IMR-90 (cell line): Measurements from ENCODE around the gene TPO. TPM values are rescaled to one million over a fixed set of nuclear protein-coding genes. Genes with fewer than 3 reads are reported as not detected.

Experiments
- ATAC-seq: fragments of 200-7000 bp; cut with Tn5 transposase; 2 replicates; pipeline ENCODE4 v1.9.1; 2020; ENCODE audit warnings: low read depth, mild to moderate bottlenecking, moderate library complexity
- BruUV-seq: library from RNA; stranded (reverse); fragments of 400-500 nt; replicated peaks from 2 replicates; lab custom pipeline; 2021; lab: Mats Ljungman, UMichigan
- CTCF ChIA-PET: fragments of 300-600 bp; formaldehyde crosslinking; extraction: SDS; loops from one replicate; lab custom pipeline; 2021; ENCODE audit warnings: antibody characterized with exemption; lab: Yijun Ruan, JAX
- POLR2A ChIA-PET: fragments of 300-600 bp; sonication (Branson Sonifier 250); formaldehyde crosslinking; loops from one replicate; lab custom pipeline; 2022; ENCODE audit warnings: antibody characterized with exemption; ENCODE audit not compliant: unreplicated experiment; lab: Charles Lee
- DNase-seq: peaks from one replicate; pipeline ENCODE4 v3.0.0; 2013
- H2AFZ ChIP-seq: replicated peaks from 2 replicates; pipeline ENCODE3; 2013; ENCODE audit warnings: low read length, mild to moderate bottlenecking; ENCODE audit not compliant: poor library complexity
- H2AK5ac ChIP-seq: 2 replicates; pipeline ENCODE4 v1.6.1; 2013; ENCODE audit warnings: low read depth, low read length, inconsistent platforms
- H2AK9ac ChIP-seq: replicated peaks from 2 replicates; pipeline ENCODE3; 2013; ENCODE audit warnings: mild to moderate bottlenecking, low read depth, low read length, moderate library complexity; ENCODE audit not compliant: poor library complexity
- H2BK120ac ChIP-seq: 2 replicates; pipeline ENCODE4 v1.6.1; 2013; ENCODE audit warnings: low read depth, low read length, inconsistent platforms
- H2BK15ac ChIP-seq: 3 replicates; pipeline ENCODE4 v1.6.1; 2013; ENCODE audit warnings: low read depth, low read length, inconsistent platforms
- H2BK20ac ChIP-seq: 2 replicates; pipeline ENCODE4 v1.6.1; 2013; ENCODE audit warnings: low read depth, mild to moderate bottlenecking, inconsistent platforms, low read length, moderate library complexity
- H2BK5ac ChIP-seq: 2 replicates; pipeline ENCODE4 v1.6.1; 2013; ENCODE audit warnings: mild to moderate bottlenecking, low read depth, low read length, inconsistent platforms; ENCODE audit not compliant: poor library complexity, severe bottlenecking
- H3K14ac ChIP-seq: replicated peaks from 2 replicates; pipeline ENCODE4 v1.6.1; 2013; ENCODE audit warnings: low read depth, low read length, inconsistent platforms
- H3K18ac ChIP-seq: 2 replicates; pipeline ENCODE4 v1.6.1; 2013; ENCODE audit warnings: low read depth, low read length, control low read depth
- H3K23ac ChIP-seq: 2 replicates; pipeline ENCODE4 v1.6.1; 2013; ENCODE audit warnings: low read depth, low read length, inconsistent platforms
- H3K27ac ChIP-seq: 2 replicates; pipeline ENCODE4 v1.5.1; 2013; ENCODE audit warnings: mild to moderate bottlenecking, control low read depth, low read length; ENCODE audit not compliant: insufficient read depth
- H3K27me3 ChIP-seq: 2 replicates; pipeline ENCODE4 v1.6.1; 2013; ENCODE audit warnings: low read length; ENCODE audit not compliant: control insufficient read depth, insufficient read depth
- H3K36me3 ChIP-seq: 2 replicates; pipeline ENCODE4 v1.6.1; 2013; ENCODE audit warnings: low read length, mixed read lengths; ENCODE audit not compliant: control insufficient read depth, insufficient read depth
- H3K4ac ChIP-seq: 2 replicates; pipeline ENCODE4 v1.6.1; 2013; ENCODE audit warnings: low read depth, low read length, inconsistent platforms
- H3K4me1 ChIP-seq: 2 replicates; pipeline ENCODE4 v1.6.1; 2013; ENCODE audit warnings: low read length, mixed read lengths; ENCODE audit not compliant: control insufficient read depth, insufficient read depth
- H3K4me2 ChIP-seq: 2 replicates; pipeline ENCODE4 v1.6.1; 2013; ENCODE audit warnings: low read depth, mild to moderate bottlenecking, control low read depth, low read length, moderate library complexity
- H3K4me3 ChIP-seq: 2 replicates; pipeline ENCODE4 v1.5.1; 2013; ENCODE audit warnings: low read depth, mild to moderate bottlenecking, control low read depth, low read length, moderate library complexity; ENCODE audit not compliant: insufficient read depth
- H3K56ac ChIP-seq: 2 replicates; pipeline ENCODE4 v1.6.1; 2013; ENCODE audit warnings: low read length, inconsistent platforms; ENCODE audit not compliant: insufficient read depth; ENCODE audit errors: extremely low read depth
- H3K79me1 ChIP-seq, 2 experiments: 2 replicates each; pipeline ENCODE4 v1.6.1; 2013; ENCODE audit warnings: low read length in 2 of 2, inconsistent platforms in 1 of 2, low read depth in 1 of 2
- H3K9ac ChIP-seq: 2 replicates; pipeline ENCODE4 v1.6.1; 2013; ENCODE audit warnings: low read depth, low read length, control low read depth
- H3K9me1 ChIP-seq: 2 replicates; pipeline ENCODE4 v1.6.1; 2013; ENCODE audit warnings: low read length, inconsistent platforms; ENCODE audit not compliant: insufficient read depth
- H3K9me3 ChIP-seq: 2 replicates; pipeline ENCODE4 v1.6.1; 2013; ENCODE audit warnings: low read length; ENCODE audit not compliant: control insufficient read depth, insufficient read depth
- H4K20me1 ChIP-seq: 2 replicates; pipeline ENCODE4 v1.6.1; 2013; ENCODE audit warnings: low read length, inconsistent platforms; ENCODE audit not compliant: insufficient read depth
- H4K5ac ChIP-seq: 2 replicates; pipeline ENCODE4 v1.6.1; 2013; ENCODE audit warnings: mild to moderate bottlenecking, low read depth, low read length, control low read depth
- H4K8ac ChIP-seq, 2 experiments: 2 replicates each; pipeline ENCODE4 v1.6.1; 2013; ENCODE audit warnings: low read depth in 2 of 2, low read length in 2 of 2, control low read depth in 1 of 2, inconsistent platforms in 1 of 2
- H4K91ac ChIP-seq: 2 replicates; pipeline ENCODE4 v1.6.1; 2013; ENCODE audit warnings: low read depth, low read length, inconsistent platforms; ENCODE audit not compliant: insufficient read depth
- CHD1 ChIP-seq: IDR thresholded peaks from 2 replicates; pipeline ENCODE4 v1.6.1; 2012; ENCODE audit warnings: low read depth, low read length, improper control_type of control experiment
- FOS ChIP-seq: fragments of 150-350 bp; IDR thresholded peaks from 2 replicates; pipeline ENCODE4 v1.6.1; 2016; ENCODE audit warnings: low read depth, low read length
- MAFK ChIP-seq: IDR thresholded peaks from 2 replicates; pipeline ENCODE4 v1.6.1; 2012; ENCODE audit warnings: low read depth, low read length, improper control_type of control experiment
- MAZ ChIP-seq: IDR thresholded peaks from 2 replicates; pipeline ENCODE4 v1.6.1; 2012; ENCODE audit warnings: low read depth, mild to moderate bottlenecking, low read length, improper control_type of control experiment, moderate library complexity, borderline replicate concordance
- MXI1 ChIP-seq: IDR thresholded peaks from 2 replicates; pipeline ENCODE4 v1.6.1; 2012; ENCODE audit warnings: low read depth, mild to moderate bottlenecking, low read length, moderate library complexity, borderline replicate concordance
- NFE2L2 ChIP-seq: fragments of 150-350 bp; IDR thresholded peaks from 2 replicates; pipeline ENCODE4 v1.6.1; 2016; ENCODE audit warnings: low read depth, mild to moderate bottlenecking, low read length
- POLR2A ChIP-seq: IDR thresholded peaks from 2 replicates; pipeline ENCODE4 v1.6.1; 2012; ENCODE audit warnings: mild to moderate bottlenecking, low read depth, low read length
- RAD21 ChIP-seq: IDR thresholded peaks from 2 replicates; pipeline ENCODE4 v1.6.1; 2012; ENCODE audit warnings: low read length, improper control_type of control experiment
- RCOR1 ChIP-seq: IDR thresholded peaks from 2 replicates; pipeline ENCODE4 v1.6.1; 2012; ENCODE audit warnings: mild to moderate bottlenecking, low read length, improper control_type of control experiment; ENCODE audit not compliant: insufficient replicate concordance
- RFX5 ChIP-seq: IDR thresholded peaks from 2 replicates; pipeline ENCODE4 v1.8.0; 2012; ENCODE audit warnings: low read depth, mild to moderate bottlenecking, low read length, moderate library complexity
- SMC3 ChIP-seq: fragments of 150-350 bp; IDR thresholded peaks from 2 replicates; pipeline ENCODE4 v1.6.1; 2016; ENCODE audit warnings: low read depth, mild to moderate bottlenecking, antibody characterized with exemption, low read length, moderate library complexity
- WGBS, 2 experiments: methylation state at CpG; one replicate each; pipeline versions ENCODE4 v1.1.5 to v1.1.7; 2013; ENCODE audit warnings: missing lambda C conversion rate in 2 of 2; ENCODE audit not compliant: insufficient read length in 1 of 2; ENCODE audit errors: extremely low coverage in 2 of 2; 5-methylcytosine and 5-hydroxymethylcytosine counted together
- dilution Hi-C: fragments of 300-500 bp; cut with HindIII; formaldehyde crosslinking; loops from one replicate; pipeline ENCODE4 v1.14.3; 2018; ENCODE audit warnings: low sequenced_read_pairs; ENCODE audit not compliant: unreplicated experiment
- in situ Hi-C: fragments of 300-500 bp; cut with MboI; formaldehyde crosslinking; loops from 3 replicates; pipeline ENCODE4 v1.14.3; 2019; ENCODE audit warnings: low sequenced_read_pairs, inconsistent platforms, mixed read lengths
- intact Hi-C: fragments of 100-400 bp; cut with micrococcal nuclease; formaldehyde crosslinking; loops from 2 replicates; pipeline ENCODE4 v1.10.0; 2022
- polyA plus RNA-seq, 3 experiments: library from polyadenylated mRNA; depleted of rRNA; stranded (reverse); fragments of >200 nt; gene quantifications; 2 replicates each; pipeline ENCODE4 v1.2.3, GENCODE V29; 2012; ENCODE audit warnings: low replicate concordance in 1 of 3
- total RNA-seq: library from RNA; depleted of rRNA; stranded (reverse); fragments of >200 nt; gene quantifications from 2 replicates; pipeline ENCODE4 v1.2.3, GENCODE V29; 2012
- TF ChIP-seq, protein P1 (sequence below): fragments of 150-350 bp; IDR thresholded peaks from 2 replicates; pipeline ENCODE4 v1.6.1; 2016; ENCODE audit warnings: low read depth, mild to moderate bottlenecking, low read length, moderate library complexity, borderline replicate concordance
- TF ChIP-seq, protein P2 (sequence below): conservative IDR thresholded peaks from 2 replicates; pipeline ENCODE4 v1.5.1; 2012; ENCODE audit warnings: mild to moderate bottlenecking, low read depth, low read length, improper control_type of control experiment

Gene TPO
- total and polyA plus RNA-seq, 2 of the 4 experiments (the other 2 are of a cell fraction): not detected

GRCh38 chr2:1590596-1591460 lies 177.6 kb downstream of the TPO start (continued):
- no peak for TF ChIP-seq MXI1
- TF ChIP-seq RAD21: no peak
- no peak for TF ChIP-seq POLR2A

DNA sequence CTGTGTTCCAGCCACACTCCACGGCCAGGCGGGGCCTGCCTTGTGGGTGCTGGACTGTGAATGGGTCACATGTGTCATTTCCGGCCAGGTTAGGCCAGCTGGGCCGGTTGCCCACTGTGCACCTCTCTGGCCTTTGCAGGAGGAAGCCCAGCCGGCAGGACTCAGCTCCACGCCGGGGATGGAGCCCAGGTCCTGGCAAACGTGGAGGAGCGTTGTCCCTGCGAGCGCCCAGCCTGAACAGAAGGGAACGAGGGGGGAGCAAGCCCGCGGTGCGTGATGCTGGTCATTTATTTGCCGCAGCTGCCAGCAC lies 178.2 kb downstream of the TPO start:
- in situ Hi-C loops (loop anchor here (25.0 kb wide), 1 partner anchor 171 kb away; no protein-coding TSS in a partner anchor), intact Hi-C loops (no loop called here), dilution Hi-C loops (no loop called here)
- no peak for DNase-seq
- no peak overlapping the region for H4K91ac ChIP-seq
- H3K14ac ChIP-seq: no peak overlapping the region
- H3K27ac ChIP-seq: no peak overlapping the region
- no peak overlapping the region for H3K4me2 ChIP-seq
- ATAC-seq: no peak
- no peak overlapping the region for H3K9ac ChIP-seq
- BruUV-seq: no TSS peak
- H2BK120ac ChIP-seq: peak overlapping the region; percentile 83
- no peak overlapping the region for H2AFZ ChIP-seq
- H2BK20ac ChIP-seq: peak overlapping the region; percentile 75
- H2AK9ac ChIP-seq: peak overlapping the region; percentile 55
- H3K9me1 ChIP-seq: peaks cover 24% of the 10 kb centered on the region
- H3K27me3 ChIP-seq: peaks cover 3% of the 10 kb centered on the region; the same call in 1 of the 2 replicates
- peak overlapping the region; percentile 71; the same call in 1 of the 2 replicates for H2AK5ac ChIP-seq
- no peak overlapping the region for H4K5ac ChIP-seq
- H2BK15ac ChIP-seq: no peak overlapping the region
- no peak overlapping the region for H2BK5ac ChIP-seq
- POLR2A ChIA-PET: no interaction called here
- H3K56ac ChIP-seq: no peak overlapping the region
- 86% methylated on average over 12 of the region's 16 CpGs; no CpG with 5 or more reads in 1 of the 2 experiments for WGBS, 2 experiments
- 0 out of 4 replicates have a peak, but pooled peaks cover 0 to 3% of the 10 kb centered on the region in 2 experiments for H3K79me1 ChIP-seq
- no peak overlapping the region for H3K4me3 ChIP-seq
- H3K18ac ChIP-seq: no peak overlapping the region
- peak overlapping the region in 1 of 2 experiments; percentile 23; a peak in 1 of 4 replicates for H4K8ac ChIP-seq
- CTCF ChIA-PET: no interaction called here
- H3K36me3 ChIP-seq: no peaks in the 10 kb centered on the region
- H3K9me3 ChIP-seq: 0 out of 2 replicates have a peak, but pooled peaks cover 2% of the 10 kb centered on the region
- H4K20me1 ChIP-seq: peaks cover 13% of the 10 kb centered on the region; the same call in 1 of the 2 replicates
- peaks cover 21% of the 10 kb centered on the region for H3K4me1 ChIP-seq
- 0 out of 2 replicates have a peak overlapping the region, but pooled peaks have one; percentile 51 for H3K4ac ChIP-seq
- H3K23ac ChIP-seq: no peak overlapping the region
- TF ChIP-seq MAZ: no peak
- no peak for TF ChIP-seq MXI1
- no peak for TF ChIP-seq CHD1
- no peak for TF ChIP-seq POLR2A
- TF ChIP-seq RFX5: no peak
- TF ChIP-seq SMC3: no peak
- TF ChIP-seq, protein P1, sequence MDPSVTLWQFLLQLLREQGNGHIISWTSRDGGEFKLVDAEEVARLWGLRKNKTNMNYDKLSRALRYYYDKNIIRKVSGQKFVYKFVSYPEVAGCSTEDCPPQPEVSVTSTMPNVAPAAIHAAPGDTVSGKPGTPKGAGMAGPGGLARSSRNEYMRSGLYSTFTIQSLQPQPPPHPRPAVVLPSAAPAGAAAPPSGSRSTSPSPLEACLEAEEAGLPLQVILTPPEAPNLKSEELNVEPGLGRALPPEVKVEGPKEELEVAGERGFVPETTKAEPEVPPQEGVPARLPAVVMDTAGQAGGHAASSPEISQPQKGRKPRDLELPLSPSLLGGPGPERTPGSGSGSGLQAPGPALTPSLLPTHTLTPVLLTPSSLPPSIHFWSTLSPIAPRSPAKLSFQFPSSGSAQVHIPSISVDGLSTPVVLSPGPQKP: no peak
- no peak for TF ChIP-seq FOS
- no peak for TF ChIP-seq RCOR1
- TF ChIP-seq RAD21: no peak
- no peak for TF ChIP-seq NFE2L2
- no peak for TF ChIP-seq MAFK
- TF ChIP-seq, protein P2, sequence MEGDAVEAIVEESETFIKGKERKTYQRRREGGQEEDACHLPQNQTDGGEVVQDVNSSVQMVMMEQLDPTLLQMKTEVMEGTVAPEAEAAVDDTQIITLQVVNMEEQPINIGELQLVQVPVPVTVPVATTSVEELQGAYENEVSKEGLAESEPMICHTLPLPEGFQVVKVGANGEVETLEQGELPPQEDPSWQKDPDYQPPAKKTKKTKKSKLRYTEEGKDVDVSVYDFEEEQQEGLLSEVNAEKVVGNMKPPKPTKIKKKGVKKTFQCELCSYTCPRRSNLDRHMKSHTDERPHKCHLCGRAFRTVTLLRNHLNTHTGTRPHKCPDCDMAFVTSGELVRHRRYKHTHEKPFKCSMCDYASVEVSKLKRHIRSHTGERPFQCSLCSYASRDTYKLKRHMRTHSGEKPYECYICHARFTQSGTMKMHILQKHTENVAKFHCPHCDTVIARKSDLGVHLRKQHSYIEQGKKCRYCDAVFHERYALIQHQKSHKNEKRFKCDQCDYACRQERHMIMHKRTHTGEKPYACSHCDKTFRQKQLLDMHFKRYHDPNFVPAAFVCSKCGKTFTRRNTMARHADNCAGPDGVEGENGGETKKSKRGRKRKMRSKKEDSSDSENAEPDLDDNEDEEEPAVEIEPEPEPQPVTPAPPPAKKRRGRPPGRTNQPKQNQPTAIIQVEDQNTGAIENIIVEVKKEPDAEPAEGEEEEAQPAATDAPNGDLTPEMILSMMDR: no peak
